A549 (cell line): ENCODE measurements around the gene FUZ. TPM values are rescaled to one million over a fixed set of nuclear protein-coding genes. Genes with fewer than 3 reads are reported as not detected.

ENCODE experiments used
- ATAC-seq, 2 experiments: fragments of 200-7000 bp in 1 of 2; fragments of >200 bp in 1 of 2; cut with Nextera tagmentation in 1 of 2; cut with Tn5 transposase in 1 of 2; 3 replicates each; pipeline versions ENCODE4 v1.8.0 to v1.9.1; 2018 to 2020; ENCODE audit warnings: mild to moderate bottlenecking in 1 of 2, moderate library complexity in 1 of 2
- CTCF ChIA-PET: fragments of 300-600 bp; sonication (Branson Sonifier 250); formaldehyde crosslinking; extraction: SDS; loops from one replicate; lab custom pipeline; 2021; ENCODE audit warnings: antibody characterized with exemption, inconsistent platforms; lab: Yijun Ruan, JAX
- POLR2A ChIA-PET: fragments of 350-600 bp; formaldehyde crosslinking; extraction: SDS; loops from one replicate; lab custom pipeline; 2021; ENCODE audit warnings: antibody characterized with exemption, inconsistent platforms; lab: Yijun Ruan, JAX
- DNase-seq, 2 experiments: peaks; one replicate each; pipeline versions ENCODE4 v3.0.0 to v3.0.0-alpha.2; 2011 to 2016; ENCODE audit warnings: low read depth in 1 of 2, low spot score in 1 of 2
- FAIRE-seq: peaks from 2 replicates; lab custom pipeline; 2011; peaks lifted over from hg19 to GRCh38; lab: Jason Lieb, UNC
- H3K27ac ChIP-seq, 2 experiments: fragments of >200 bp; sonication (Bioruptor Twin); formaldehyde crosslinking; 3 replicates each; pipeline ENCODE4 v1.5.1; 2016 to 2017
- H3K4me1 ChIP-seq: fragments of >200 bp; sonication (Bioruptor Twin); formaldehyde crosslinking; 3 replicates; pipeline ENCODE4 v1.6.1; 2016
- H3K4me2 ChIP-seq: fragments of >200 bp; sonication (Bioruptor Twin); formaldehyde crosslinking; 3 replicates; pipeline ENCODE4 v1.6.1; 2016
- H3K4me3 ChIP-seq: fragments of >200 bp; sonication (Bioruptor Twin); formaldehyde crosslinking; 3 replicates; pipeline ENCODE4 v1.5.1; 2016
- H3K9me3 ChIP-seq: fragments of >200 bp; sonication (Bioruptor Twin); formaldehyde crosslinking; 3 replicates; pipeline ENCODE4 v1.6.1; 2016
- ATOH8 ChIP-seq: fragments of 250-450 bp; sonication (Bioruptor Pico); IDR thresholded peaks from 2 replicates; pipeline ENCODE4 v1.5.0; 2020; ENCODE audit warnings: low read depth, mild to moderate bottlenecking, moderate library complexity
- CBX2 ChIP-seq: fragments of 200-600 bp; sonication (generic); IDR thresholded peaks from 2 replicates; pipeline ENCODE4 v1.6.1; 2016; ENCODE audit warnings: low read depth, mild to moderate bottlenecking, borderline replicate concordance
- EHF ChIP-seq: fragments of 250-450 bp; sonication (Bioruptor Pico); IDR thresholded peaks from 2 replicates; pipeline ENCODE4 v1.5.0; 2020; ENCODE audit warnings: mild to moderate bottlenecking
- ELK1 ChIP-seq: fragments of 150-350 bp; IDR thresholded peaks from 2 replicates; pipeline ENCODE4 v1.6.1; 2014; ENCODE audit warnings: low read depth, mild to moderate bottlenecking, low read length
- FOXS1 ChIP-seq: fragments of 250-450 bp; sonication (Bioruptor Pico); IDR thresholded peaks from 2 replicates; pipeline ENCODE4 v1.5.0; 2020; ENCODE audit warnings: mild to moderate bottlenecking, moderate library complexity
- GATA3 ChIP-seq: IDR thresholded peaks from 2 replicates; pipeline ENCODE4 v1.6.1; 2012; ENCODE audit warnings: borderline replicate concordance
- HEYL ChIP-seq: fragments of 250-450 bp; sonication (Bioruptor Pico); IDR thresholded peaks from 2 replicates; pipeline ENCODE4 v1.8.0; 2021; ENCODE audit warnings: mild to moderate bottlenecking, moderate library complexity
- HOXB5 ChIP-seq: fragments of 250-450 bp; sonication (Bioruptor Pico); IDR thresholded peaks from 2 replicates; pipeline ENCODE4 v1.5.0; 2020; ENCODE audit warnings: mild to moderate bottlenecking, moderate library complexity
- JUN ChIP-seq, 2 experiments: fragments of >200 bp; sonication (Bioruptor Twin); formaldehyde crosslinking; IDR thresholded peaks; 2 replicates in 1 of 2; 3 replicates in 1 of 2; pipeline ENCODE4 v1.6.1; 2016 to 2017
- JUNB ChIP-seq: fragments of >200 bp; sonication (Bioruptor Twin); formaldehyde crosslinking; IDR thresholded peaks from 2 replicates; pipeline ENCODE4 v1.6.1; 2016
- KDM5A ChIP-seq: fragments of 200-600 bp; sonication (generic); IDR thresholded peaks from 2 replicates; pipeline ENCODE4 v1.6.1; 2016; ENCODE audit warnings: antibody characterized with exemption, mild to moderate bottlenecking
- MAFK ChIP-seq: fragments of 450-650 bp; IDR thresholded peaks from 2 replicates; pipeline ENCODE4 v1.6.1; 2014; ENCODE audit not compliant: partially characterized antibody
- MAZ ChIP-seq: fragments of 150-350 bp; IDR thresholded peaks from 2 replicates; pipeline ENCODE4 v1.6.1; 2014; ENCODE audit warnings: antibody characterized with exemption, low read depth, low read length, borderline replicate concordance
- POLR2AphosphoS2 ChIP-seq: conservative IDR thresholded peaks from 2 replicates; pipeline ENCODE4 v1.6.1; 2012; ENCODE audit warnings: low read length, improper control_type of control experiment, inconsistent platforms
- RNF2 ChIP-seq: fragments of 200-600 bp; sonication (generic); IDR thresholded peaks from 2 replicates; pipeline ENCODE4 v1.6.1; 2016; ENCODE audit warnings: low read depth, mild to moderate bottlenecking, antibody characterized with exemption, moderate library complexity, borderline replicate concordance
- TFCP2L1 ChIP-seq: fragments of 250-450 bp; sonication (Bioruptor Pico); IDR thresholded peaks from 2 replicates; pipeline ENCODE4 v1.5.0; 2021; ENCODE audit warnings: mild to moderate bottlenecking
- TP53 ChIP-seq: fragments of 250-450 bp; sonication (Bioruptor Pico); IDR thresholded peaks from 2 replicates; pipeline ENCODE4 v1.5.0; 2021; ENCODE audit warnings: mild to moderate bottlenecking, moderate library complexity
- ZFP36 ChIP-seq: fragments of 450-650 bp; IDR thresholded peaks from 2 replicates; pipeline ENCODE4 v1.6.1; 2014; ENCODE audit warnings: borderline replicate concordance; ENCODE audit not compliant: partially characterized antibody
- ZSCAN20 ChIP-seq: fragments of 250-450 bp; sonication (Bioruptor Pico); IDR thresholded peaks from 2 replicates; pipeline ENCODE4 v1.8.0; 2022; ENCODE audit warnings: mild to moderate bottlenecking, moderate library complexity
- WGBS: methylation state at CpG from one replicate; pipeline ENCODE4 v1.1.6; 2017; ENCODE audit errors: missing lambda C conversion rate; 5-methylcytosine and 5-hydroxymethylcytosine counted together
- polyA plus RNA-seq, 4 experiments: library from polyadenylated mRNA; depleted of rRNA in 3 of 4; stranded (reverse); fragments of >200 nt; fragmentation: RNase III in 1 of 4; extraction: RNeasy Plus Mini Kit Qiagen cat#74134 plus additional on column Dnase treatment in 1 of 4; gene quantifications; 2 replicates in 3 of 4; 3 replicates in 1 of 4; pipeline ENCODE4 v1.2.3, GENCODE V29; 2011 to 2017

FUZ gene
- polyA plus RNA-seq, 2 of the 4 experiments (the other 2 are of a cell fraction), result 12.5 to 21.7 TPM

GRCh38 chr19:49836176-49837008 lies 23.3 kb upstream of the FUZ start:
- DNase-seq (no peak), ATAC-seq (no peak), FAIRE-seq (no peak)
- Histone ChIP-seq H3K4me3 (no peak overlapping the region), H3K4me1 (no peaks in the 10 kb centered on the region), H3K4me2 (no peak overlapping the region), H3K9me3 (no peaks in the 10 kb centered on the region), H3K27ac (no peak overlapping the region)
- POLR2A ChIA-PET, result interaction anchor here (0.6 kb wide), 1 partner anchor 32 kb away, joined by 3 read pairs; no protein-coding TSS in a partner anchor
- CTCF ChIA-PET, result interaction anchor here (0.6 to 2.6 kb wide), 7 partner anchors 9 to 315 kb away, joined by 3 to 10 read pairs (median 3); partner anchors contain the start of gene PTOV1
- 93% methylated on average over 19 of the region's 20 CpGs for WGBS
- no peak for TF ChIP-seq ELK1

- no peak overlapping the region for H3K4me2 ChIP-seq
- TF ChIP-seq HEYL (CRISPR knock-in tag) (no peak), HOXB5 (CRISPR knock-in tag) (no peak), ZSCAN20 (CRISPR knock-in tag) (no peak)
- H3K4me1 ChIP-seq, result no peaks in the 10 kb centered on the region
- H3K27ac ChIP-seq, result no peak overlapping the region
- ATAC-seq (no peak), DNase-seq (no peak), FAIRE-seq (no peak)
- no peaks in the 10 kb centered on the region for H3K9me3 ChIP-seq
- CTCF ChIA-PET, result interaction anchor here (0.6 to 2.6 kb wide), 5 partner anchors 14 to 155 kb away, joined by 3 to 10 read pairs (median 3); no protein-coding TSS in a partner anchor
- POLR2A ChIA-PET, result interaction anchor here (0.6 kb wide), 1 partner anchor 33 kb away, joined by 3 read pairs; no protein-coding TSS in a partner anchor
- 91% methylated on average over 10 of the region's 12 CpGs for whole genome bisulfite sequencing
- no peak overlapping the region for H3K4me3 ChIP-seq
These were observed 22.5 kb upstream of the FUZ start for GRCh38 chr19:49835562-49835961.

- FAIRE-seq, result no peak
- 99% methylated on average over 7 of the region's 7 CpGs for WGBS
- Histone ChIP-seq H3K4me2 (no peak overlapping the region), H3K4me1 (no peaks in the 10 kb centered on the region), H3K27ac (no peak overlapping the region), H3K4me3 (no peak overlapping the region), H3K9me3 (no peaks in the 10 kb centered on the region)
- ChIA-PET CTCF (interaction anchor here (0.9 to 2.8 kb wide), 6 partner anchors 13 to 154 kb away, joined by 3 to 13 read pairs (median 5); no protein-coding TSS in a partner anchor), POLR2A (interaction anchor here (0.9 kb wide), 1 partner anchor 15 kb away, joined by 3 read pairs; no protein-coding TSS in a partner anchor)
- ATAC-seq, result no peak
- DNase-seq, result no peak
- no peak for TF ChIP-seq KDM5A
- no peak for TF ChIP-seq TFCP2L1
- TF ChIP-seq CBX2, result no peak
- TF ChIP-seq MAFK, result no peak
- TF ChIP-seq ATOH8 (CRISPR knock-in tag), result no peak
- TF ChIP-seq GATA3, result no peak
- TF ChIP-seq EHF (CRISPR knock-in tag), result no peak
- no peak for TF ChIP-seq POLR2AphosphoS2
- no peak for TF ChIP-seq FOXS1
- no peak for TF ChIP-seq JUN (IDR thresholded peaks at IDR 0.05)
- TF ChIP-seq JUNB, result no peak
- TF ChIP-seq ZFP36, result no peak
- no peak for TF ChIP-seq ZSCAN20 (CRISPR knock-in tag)
- TF ChIP-seq RNF2, result no peak
- no peak for TF ChIP-seq TP53 (CRISPR knock-in tag)
- no peak for TF ChIP-seq MAZ
- TF ChIP-seq, all 56 proteins: peak for 0
These were observed 20.5 kb upstream of the FUZ start for GRCh38 chr19:49833599-49833998.
